K562 (cell line): ENCODE measurements around the gene TENM3. TPM values are rescaled to one million over a fixed set of nuclear protein-coding genes. Genes with fewer than 3 reads are reported as not detected.

Source experiments
- ATAC-seq: fragments of 200-7000 bp; cut with Tn5 transposase; 3 replicates; pipeline ENCODE4 v1.9.1; 2020; ENCODE audit warnings: moderate library complexity
- BruUV-seq: library from RNA; stranded (reverse); fragments of 400-500 nt; replicated peaks from 2 replicates; lab custom pipeline; 2021; lab: Mats Ljungman, UMichigan
- CTCF ChIA-PET: fragments of 300-600 bp; formaldehyde crosslinking; extraction: SDS; loops from one replicate; lab custom pipeline; 2021; ENCODE audit warnings: low intra/inter-chr PET ratio; lab: Yijun Ruan, JAX
- POLR2A ChIA-PET: fragments of 300-600, 350-650 bp; sonication (Branson Sonifier 250); formaldehyde crosslinking; extraction: SDS; loops from one replicate; lab custom pipeline; 2021; ENCODE audit warnings: antibody characterized with exemption, inconsistent platforms; lab: Yijun Ruan, JAX
- DNase-seq, 4 experiments: peaks; one replicate each; pipeline versions ENCODE4 v3.0.0 to v3.0.0-alpha.2; 2011 to 2018; ENCODE audit warnings: low spot score in 3 of 4, mixed read lengths in 3 of 4; ENCODE audit errors: extremely low read depth in 1 of 4
- FAIRE-seq: peaks from 2 replicates; lab custom pipeline; 2011; peaks lifted over from hg19 to GRCh38; lab: Jason Lieb, UNC
- H2AFZ ChIP-seq: 2 replicates; pipeline ENCODE4 v1.6.0; 2011; ENCODE audit warnings: low read depth, low read length, control low read depth, inconsistent platforms
- H3K27ac ChIP-seq: fragments of 200-600 bp; 3 replicates; pipeline ENCODE4 v1.8.0; 2011; ENCODE audit warnings: low read depth, mild to moderate bottlenecking, control low read depth, inconsistent platforms, low read length, moderate library complexity, mixed read lengths; ENCODE audit errors: extremely low read depth
- H3K27me3 ChIP-seq, 2 experiments: fragments of 300-600 bp in 1 of 2; 2 replicates in 1 of 2; 3 replicates in 1 of 2; pipeline versions ENCODE4 v1.6.0 to v1.8.0; 2011; ENCODE audit warnings: inconsistent platforms in 2 of 2, low read length in 2 of 2, mild to moderate bottlenecking in 1 of 2, mixed read lengths in 1 of 2, moderate library complexity in 1 of 2; ENCODE audit not compliant: control insufficient read depth in 2 of 2, insufficient read depth in 2 of 2
- H3K36me3 ChIP-seq: fragments of 300-600 bp; 3 replicates; pipeline ENCODE4 v1.8.0; 2011; ENCODE audit warnings: mild to moderate bottlenecking, low read length, inconsistent platforms; ENCODE audit not compliant: control insufficient read depth, insufficient read depth
- H3K4me1 ChIP-seq, 2 experiments: fragments of 200-600 bp in 1 of 2; replicated peaks in 1 of 2; 2 replicates in 1 of 2; 3 replicates in 1 of 2; pipeline versions ENCODE4 v1.5.1 to v1.8.0; 2011; ENCODE audit warnings: inconsistent platforms in 2 of 2, low read length in 2 of 2, mild to moderate bottlenecking in 1 of 2, mixed read lengths in 1 of 2, moderate library complexity in 1 of 2; ENCODE audit not compliant: control insufficient read depth in 2 of 2, insufficient read depth in 2 of 2
- H3K4me2 ChIP-seq: 2 replicates; pipeline ENCODE4 v1.6.1; 2011; ENCODE audit warnings: low read length, control low read depth, inconsistent platforms, mixed read lengths; ENCODE audit not compliant: insufficient read depth
- H3K4me3 ChIP-seq: fragments of 200-600 bp; sonication (generic), shearing (Covaris generic); 2 replicates; pipeline ENCODE4 v1.5.1; 2016; ENCODE audit warnings: control low read depth, inconsistent platforms
- H3K79me2 ChIP-seq: fragments of 200-600 bp; 3 replicates; pipeline ENCODE4 v1.8.0; 2011; ENCODE audit warnings: low read length, inconsistent platforms; ENCODE audit not compliant: control insufficient read depth, insufficient read depth
- H3K9ac ChIP-seq, 2 experiments: 2 replicates each; pipeline versions ENCODE4 v1.6.0 to v1.6.1; 2011; ENCODE audit warnings: low read depth in 2 of 2, low read length in 2 of 2, control low read depth in 1 of 2, inconsistent platforms in 1 of 2, mild to moderate bottlenecking in 1 of 2, mixed read lengths in 1 of 2; ENCODE audit not compliant: insufficient read depth in 1 of 2
- H3K9me1 ChIP-seq: one replicate; pipeline ENCODE4 v1.6.0; 2011; ENCODE audit warnings: inconsistent platforms, mild to moderate bottlenecking, low read length, moderate library complexity; ENCODE audit not compliant: control insufficient read depth, insufficient read depth
- H3K9me3 ChIP-seq: replicated peaks from 2 replicates; pipeline ENCODE4 v1.5.1; 2011; ENCODE audit warnings: low read depth, low read length, inconsistent platforms; ENCODE audit not compliant: control insufficient read depth, insufficient read depth
- H4K20me1 ChIP-seq: replicated peaks from 2 replicates; pipeline ENCODE4 v1.6.1; 2011; ENCODE audit warnings: low read length, inconsistent platforms, mixed read lengths; ENCODE audit not compliant: control insufficient read depth, insufficient read depth
- CBX3 ChIP-seq, 2 experiments: IDR thresholded peaks; 1 replicate in 1 of 2; 2 replicates in 1 of 2; pipeline ENCODE4 v1.6.1; 2012; ENCODE audit warnings: inconsistent platforms in 2 of 2, low read length in 2 of 2, borderline replicate concordance in 1 of 2, control low read depth in 1 of 2
- ETS1 ChIP-seq: conservative IDR thresholded peaks from 2 replicates; pipeline ENCODE4 v1.6.1; 2011; ENCODE audit warnings: low read depth, mild to moderate bottlenecking, low read length; ENCODE audit not compliant: control insufficient read depth
- FOXJ3 ChIP-seq: sonication (generic); formaldehyde crosslinking; IDR thresholded peaks from 2 replicates; pipeline ENCODE4 v1.4.0; 2020; ENCODE audit warnings: mild to moderate bottlenecking, missing genetic modification reagents
- HNRNPK ChIP-seq: fragments of 200-400 bp; formaldehyde crosslinking; IDR thresholded peaks from one replicate; pipeline ENCODE4 v1.6.1; 2018; ENCODE audit warnings: mild to moderate bottlenecking, low read depth, low read length; ENCODE audit not compliant: poor library complexity, severe bottlenecking
- KLF6 ChIP-seq: fragments of 250-450 bp; sonication (Bioruptor Pico); IDR thresholded peaks from 2 replicates; pipeline ENCODE4 v1.4.0; 2020; ENCODE audit warnings: mild to moderate bottlenecking, moderate library complexity, borderline replicate concordance
- NR4A1 ChIP-seq, 2 experiments: fragments of 250-450 bp in 1 of 2; fragments of 450-650 bp in 1 of 2; sonication (Bioruptor Pico) in 1 of 2; IDR thresholded peaks; 2 replicates each; pipeline versions ENCODE4 v1.4.0 to v1.6.1; 2016 to 2020; ENCODE audit warnings: mild to moderate bottlenecking in 2 of 2, missing compliant biosample characterization in 1 of 2, missing genetic modification characterization in 1 of 2, moderate library complexity in 1 of 2
- PHTF2 ChIP-seq: fragments of 250-450 bp; sonication (Bioruptor Pico); IDR thresholded peaks from 2 replicates; pipeline ENCODE4 v1.5.0; 2021; ENCODE audit warnings: mild to moderate bottlenecking
- RBM39 ChIP-seq: fragments of 200-400 bp; formaldehyde crosslinking; optimal IDR thresholded peaks from 2 replicates; pipeline ENCODE3; 2018; ENCODE audit warnings: low read depth, low read length
- TCF15 ChIP-seq: fragments of 250-450 bp; sonication (Bioruptor Pico); IDR thresholded peaks from 2 replicates; pipeline ENCODE4 v1.8.0; 2022; ENCODE audit warnings: moderate library complexity, mild to moderate bottlenecking, inconsistent platforms
- ZNF217 ChIP-seq: sonication (generic); formaldehyde crosslinking; IDR thresholded peaks from 2 replicates; pipeline ENCODE4 v1.8.0; 2022; ENCODE audit warnings: mild to moderate bottlenecking, missing genetic modification reagents
- ZNF347 ChIP-seq: fragments of 450-650 bp; formaldehyde crosslinking; IDR thresholded peaks from 2 replicates; pipeline ENCODE4 v1.4.0; 2020; ENCODE audit warnings: low read depth, mild to moderate bottlenecking, moderate library complexity
- ZNF431 ChIP-seq: sonication (generic); formaldehyde crosslinking; IDR thresholded peaks from 2 replicates; pipeline ENCODE4 v1.8.0; 2022; ENCODE audit warnings: mild to moderate bottlenecking, missing genetic modification reagents
- ZNF561 ChIP-seq: fragments of 450-650 bp; formaldehyde crosslinking; conservative IDR thresholded peaks from 2 replicates; pipeline ENCODE4 v1.4.0; 2020; ENCODE audit warnings: mild to moderate bottlenecking, moderate library complexity
- WGBS: fragments of 100-300 bp; shearing (Covaris generic); methylation state at CpG from one replicate; pipeline ENCODE4 v1.1.6; 2016; ENCODE audit warnings: low coverage, mixed read lengths; ENCODE audit not compliant: insufficient coverage; ENCODE audit errors: missing lambda C conversion rate; 5-methylcytosine and 5-hydroxymethylcytosine counted together
- in situ Hi-C: fragments of 300-500 bp; cut with MboI; formaldehyde crosslinking; loops from 4 replicates; pipeline ENCODE4 v1.15.0; 2018; ENCODE audit warnings: inconsistent platforms, mixed read lengths
- intact Hi-C: fragments of 100-400 bp; cut with micrococcal nuclease; formaldehyde crosslinking; loops from 2 replicates; pipeline ENCODE4 v1.14.2; 2022
- polyA plus RNA-seq, 8 experiments: library from polyadenylated mRNA; depleted of rRNA in 4 of 8; stranded (reverse) in 5 of 8; unstranded in 3 of 8; fragments of >200 nt; fragmentation: Nextera tagmentation in 2 of 8; fragmentation: Illumina TruSeq in 1 of 8; extraction: Ambion mirVana in 2 of 8; extraction: Trizol in 1 of 8; gene quantifications; 2 replicates each; pipeline versions ENCODE4 v1.2.1 to v1.2.3, GENCODE V29; 2011 to 2014; ENCODE audit warnings: inconsistent platforms in 1 of 8, missing spikeins in 1 of 8
- total RNA-seq, 7 experiments: library from RNA; depleted of rRNA in 6 of 7; stranded (reverse); fragments of >200 nt in 6 of 7; fragmentation: Illumina TruSeq in 2 of 7; extraction: Trizol in 2 of 7; gene quantifications; 2 replicates each; pipeline versions ENCODE4 v1.2.1 to v1.2.3, GENCODE V29; 2011 to 2021; ENCODE audit warnings: low replicate concordance in 1 of 7

The TENM3 gene
- total and polyA plus RNA-seq, 9 of the 15 experiments (the other 6 are each of a cell fraction or from before 2014, with no cell fraction given) = 0.01 to 0.02 TPM; not detected in 7

- no peaks in the 10 kb centered on the region for H4K20me1 ChIP-seq
- H3K4me1 ChIP-seq = no peaks in the 10 kb centered on the region
- intact Hi-C loops = no loop called here
- no peak overlapping the region for H2AFZ ChIP-seq
- H3K9ac ChIP-seq = no peak overlapping the region
- ChIA-PET POLR2A (interaction anchor here (1.4 kb wide), 1 partner anchor 9 kb away, joined by 5 read pairs; no protein-coding TSS in a partner anchor), CTCF (no interaction called here)
- FAIRE-seq = no peak
- no peaks in the 10 kb centered on the region for H3K9me1 ChIP-seq
- no peak overlapping the region for H3K27ac ChIP-seq
- no peak for ATAC-seq
- in situ Hi-C loops = no loop called here
- no TSS peak for BruUV-seq
- no peak for DNase-seq
- H3K36me3 ChIP-seq = no peaks in the 10 kb centered on the region
- no peak for TF ChIP-seq KLF6 (CRISPR knock-in tag)
- TF ChIP-seq NR4A1 (CRISPR knock-in tag; IDR thresholded peaks at IDR 0.05) = no peak
- TF ChIP-seq NR4A1 (tag; IDR thresholded peaks at IDR 0.05) = no peak
- no peak for TF ChIP-seq PHTF2 (CRISPR knock-in tag)
- peaks cover 2 to 6% of the 10 kb centered on the region in 2 experiments; a peak in 3 of 5 replicates for H3K27me3 ChIP-seq
- H3K79me2 ChIP-seq = no peaks in the 10 kb centered on the region
- H3K4me3 ChIP-seq = no peak overlapping the region
- no peak overlapping the region for H3K4me2 ChIP-seq
- 0% methylated on average over 3 of the region's 3 CpGs for WGBS
- H3K9me3 ChIP-seq = no peaks in the 10 kb centered on the region
Measured at GRCh38 chr4:182286035-182286434, 42.8 kb downstream of the TENM3 start.

GRCh38 chr4:182286931-182287330 lies 43.7 kb downstream of the TENM3 start:
- Histone ChIP-seq H2AFZ (no peak overlapping the region), H3K9me3 (no peaks in the 10 kb centered on the region), H3K27ac (no peak overlapping the region), H3K4me3 (no peak overlapping the region), H3K4me2 (no peak overlapping the region), H3K9ac (no peak overlapping the region), H3K36me3 (no peaks in the 10 kb centered on the region), H3K27me3 (peaks cover 2 to 11% of the 10 kb centered on the region in 2 experiments; a peak in 3 of 5 replicates), H3K4me1 (no peaks in the 10 kb centered on the region), H3K79me2 (no peaks in the 10 kb centered on the region), H3K9me1 (no peaks in the 10 kb centered on the region), H4K20me1 (no peaks in the 10 kb centered on the region)
- BruUV-seq = no TSS peak
- ATAC-seq (no peak), FAIRE-seq (no peak), DNase-seq (no peak)
- intact Hi-C loops (no loop called here), in situ Hi-C loops (no loop called here)
- WGBS = 0% methylated on average over 7 of the region's 7 CpGs
- TF ChIP-seq FOXJ3 (CRISPR knock-in tag) (no peak), ETS1 (no peak), RBM39 (no peak), ZNF431 (no peak), TCF15 (CRISPR knock-in tag) (no peak), ZNF347 (CRISPR knock-in tag) (no peak), HNRNPK (no peak), ZNF217 (CRISPR knock-in tag) (no peak), ZNF561 (CRISPR knock-in tag) (no peak), CBX3 (IDR thresholded peaks at IDR 0.05; ENCODE audit: borderline replicate concordance in 1 of 2, low read length in 2 of 2) (no peak)
- POLR2A ChIA-PET = no interaction called here
- CTCF ChIA-PET = no interaction called here
